Measurements from ENCODE around the gene OR5K2. TPM values are rescaled to one million over a fixed set of nuclear protein-coding genes. Genes with fewer than 3 reads are reported as not detected.
A peak's percentile ranks its signal among the peaks of the same experiment; 100 is the strongest.

OR5K2 gene
- not detected for total RNA-seq

DNA sequence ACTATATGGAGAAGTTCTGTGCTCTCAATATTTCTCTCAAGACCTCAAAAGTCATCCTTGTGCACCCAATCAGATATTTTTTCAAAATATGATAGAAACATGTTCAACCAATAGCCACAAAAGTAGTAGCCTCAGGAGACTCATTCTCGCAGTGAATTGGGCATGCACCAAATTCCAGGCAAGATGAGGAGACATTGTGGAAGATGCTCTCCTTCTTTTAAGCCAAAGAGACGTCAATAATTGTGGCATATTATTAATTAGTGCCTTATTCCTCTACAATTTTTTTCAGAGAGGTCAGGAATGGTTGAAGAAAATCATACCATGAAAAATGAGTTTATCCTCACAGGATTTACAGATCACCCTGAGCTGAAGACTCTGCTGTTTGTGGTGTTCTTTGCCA is at the start of gene OR5K2:
Gene OR5K2, plus strand, starts transcription at position 301 of the 400 bp plus-strand sequence. Its CDS starts 0 bp downstream, at position 301.
- H3K9me3 Mint-ChIP-seq = no peaks in the 10 kb centered on the region
- peaks cover 12% of the 10 kb centered on the region for H3K27me3 Mint-ChIP-seq (ENCODE audit: low read depth)
- H3K36me3 Mint-ChIP-seq (ENCODE audit: insufficient read depth in 2 of 2) = no peaks in the 10 kb centered on the region
- ATAC-seq (replicated peaks in 1 of 2) (no peak), DNase-seq (no peak)
- peaks cover 4% of the 10 kb centered on the region for H3K4me1 Mint-ChIP-seq (ENCODE audit: low read depth)
- no peak within 1 kb of the TSS for H3K4me3 Mint-ChIP-seq
- H3K27ac Mint-ChIP-seq = no peak within 1 kb of the TSS

GRCh38 chr3:98449606-98450193 is 47.8 kb upstream of the OR5K2 start:
- no peak overlapping the region for H3K27ac Mint-ChIP-seq
- H3K4me3 Mint-ChIP-seq = no peak overlapping the region
- DNase-seq (no peak), ATAC-seq (replicated peaks in 1 of 2) (no peak)
- H3K27me3 Mint-ChIP-seq (ENCODE audit: low read depth) = peaks cover 15% of the 10 kb centered on the region
- H3K4me1 Mint-ChIP-seq (ENCODE audit: low read depth) = peaks cover 14% of the 10 kb centered on the region
- no peaks in the 10 kb centered on the region for H3K36me3 Mint-ChIP-seq (ENCODE audit: insufficient read depth in 2 of 2)
- no peaks in the 10 kb centered on the region for H3K9me3 Mint-ChIP-seq

DNA sequence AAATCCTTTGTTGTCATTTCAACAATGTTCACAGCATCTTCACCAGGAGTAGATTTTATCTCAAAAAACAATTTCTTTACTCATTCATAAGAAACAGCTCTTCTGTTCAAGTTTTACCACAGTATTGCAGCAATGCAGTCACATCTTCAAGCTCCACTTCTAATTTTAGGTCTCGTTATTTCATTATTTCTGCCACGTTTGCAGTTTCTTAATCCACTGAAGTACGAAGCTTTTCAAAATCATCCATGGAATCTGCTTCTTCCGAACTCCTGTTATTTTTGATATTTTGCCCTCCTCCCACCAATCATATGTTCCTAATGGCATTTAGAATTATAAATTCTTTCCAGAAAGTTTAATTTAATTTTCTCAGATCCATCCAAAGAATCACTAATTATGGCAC is 47.1 kb upstream of the OR5K2 start:
- H3K4me3 Mint-ChIP-seq = no peak overlapping the region
- DNase-seq = no peak
- no peak overlapping the region for H3K27ac Mint-ChIP-seq
- no peak for ATAC-seq (replicated peaks in 1 of 2)
- H3K9me3 Mint-ChIP-seq = no peaks in the 10 kb centered on the region
- H3K27me3 Mint-ChIP-seq (ENCODE audit: low read depth) = peaks cover 13% of the 10 kb centered on the region
- H3K36me3 Mint-ChIP-seq (ENCODE audit: insufficient read depth in 2 of 2) = no peaks in the 10 kb centered on the region
- H3K4me1 Mint-ChIP-seq (ENCODE audit: low read depth) = peaks cover 14% of the 10 kb centered on the region

- H3K4me3 Mint-ChIP-seq = no peak overlapping the region
- DNase-seq = no peak
- no peak overlapping the region for H3K27ac Mint-ChIP-seq
- peaks cover 0 to 2% of the 10 kb centered on the region in 2 donors for H3K36me3 Mint-ChIP-seq (ENCODE audit: insufficient read depth in 2 of 2)
- H3K4me1 Mint-ChIP-seq (ENCODE audit: low read depth) = peaks cover 5% of the 10 kb centered on the region
- peaks cover 8% of the 10 kb centered on the region for H3K27me3 Mint-ChIP-seq (ENCODE audit: low read depth)
- ATAC-seq (replicated peaks in 1 of 2) = no peak
- no peaks in the 10 kb centered on the region for H3K9me3 Mint-ChIP-seq
Observed at GRCh38 chr3:98453827-98454226, 43.7 kb upstream of the OR5K2 start.

DNA sequence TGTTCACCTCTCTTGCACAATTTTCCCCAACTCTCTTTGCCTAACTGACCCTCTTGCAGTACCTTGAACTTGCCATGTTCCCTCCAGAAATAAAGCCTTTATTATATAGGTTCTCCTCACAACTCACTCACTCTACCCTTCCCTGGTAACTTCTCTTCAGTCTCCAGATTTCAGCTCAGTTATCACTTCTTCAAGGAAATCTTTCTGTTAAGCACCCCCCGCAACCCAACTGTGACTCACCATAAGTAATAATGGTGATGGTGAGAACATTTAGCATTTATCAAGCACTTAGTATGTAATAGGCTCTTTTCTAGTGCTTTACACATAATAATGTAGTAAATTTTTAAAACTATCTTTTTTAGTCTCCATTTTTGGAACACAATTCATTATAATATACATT is 42.6 kb upstream of the OR5K2 start:
- Mint-ChIP-seq H3K4me3 (no peak overlapping the region), H3K36me3 (ENCODE audit: insufficient read depth in 2 of 2) (peaks cover 0 to 4% of the 10 kb centered on the region in 2 donors), H3K9me3 (no peaks in the 10 kb centered on the region), H3K4me1 (ENCODE audit: low read depth) (no peaks in the 10 kb centered on the region), H3K27ac (no peak overlapping the region), H3K27me3 (ENCODE audit: low read depth) (peaks cover 19% of the 10 kb centered on the region)
- ATAC-seq (replicated peaks in 1 of 2) (no peak), DNase-seq (no peak)

GRCh38 chr3:98457543-98457942 is 39.9 kb upstream of the OR5K2 start:
- peaks cover 0 to 4% of the 10 kb centered on the region in 2 donors for H3K9me3 Mint-ChIP-seq
- peaks cover 0 to 4% of the 10 kb centered on the region in 2 donors for H3K36me3 Mint-ChIP-seq (ENCODE audit: insufficient read depth in 2 of 2)
- peaks cover 39% of the 10 kb centered on the region for H3K27me3 Mint-ChIP-seq (ENCODE audit: low read depth)
- H3K27ac Mint-ChIP-seq = no peak overlapping the region
- H3K4me3 Mint-ChIP-seq = no peak overlapping the region
- no peaks in the 10 kb centered on the region for H3K4me1 Mint-ChIP-seq (ENCODE audit: low read depth)
- no peak for ATAC-seq (replicated peaks in 1 of 2)
- DNase-seq = no peak

GRCh38 chr3:98460220-98460619 is 37.3 kb upstream of the OR5K2 start:
- H3K36me3 Mint-ChIP-seq (ENCODE audit: insufficient read depth in 2 of 2) = peaks cover 0 to 4% of the 10 kb centered on the region in 2 donors
- H3K9me3 Mint-ChIP-seq = peaks cover 0 to 4% of the 10 kb centered on the region in 2 donors
- H3K4me3 Mint-ChIP-seq = no peak overlapping the region
- peaks cover 38% of the 10 kb centered on the region for H3K27me3 Mint-ChIP-seq (ENCODE audit: low read depth)
- no peaks in the 10 kb centered on the region for H3K4me1 Mint-ChIP-seq (ENCODE audit: low read depth)
- DNase-seq (no peak), ATAC-seq (replicated peaks in 1 of 2) (peak; percentile 24 to 52)
- no peak overlapping the region for H3K27ac Mint-ChIP-seq

DNA sequence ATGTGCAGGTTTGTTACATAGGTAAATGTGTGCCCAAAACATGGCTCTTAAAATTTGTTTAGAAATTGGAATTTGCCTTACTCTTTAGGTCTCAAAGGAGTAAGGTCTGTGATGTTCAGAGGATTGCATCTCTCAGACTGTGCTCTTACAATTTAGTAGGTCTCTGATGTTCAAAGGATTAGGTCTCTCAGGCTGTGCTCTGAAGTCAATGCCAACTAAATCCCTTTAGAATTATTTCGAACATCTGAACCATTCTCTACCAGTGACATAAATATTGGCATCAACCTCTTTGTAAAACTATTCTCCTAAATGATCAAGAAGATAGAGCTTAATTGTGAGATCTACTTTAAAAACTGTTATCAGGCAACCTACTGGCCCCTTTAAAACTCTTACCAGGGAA is 34.6 kb upstream of the OR5K2 start, which contains the start of gene OR5K1:
Gene OR5K1, plus strand, starts transcription at position 301 of the 400 bp plus-strand sequence. CDS start 6,376 bp downstream, outside the sequence.
- H3K36me3 Mint-ChIP-seq (ENCODE audit: insufficient read depth in 2 of 2) = peaks cover 0 to 4% of the 10 kb centered on the region in 2 donors
- H3K27ac Mint-ChIP-seq = no peak within 1 kb of the TSS
- H3K4me1 Mint-ChIP-seq (ENCODE audit: low read depth) = no peaks in the 10 kb centered on the region
- peaks cover 38% of the 10 kb centered on the region for H3K27me3 Mint-ChIP-seq (ENCODE audit: low read depth)
- ATAC-seq (replicated peaks in 1 of 2) (no peak), DNase-seq (no peak)
- H3K9me3 Mint-ChIP-seq = peaks cover 0 to 4% of the 10 kb centered on the region in 2 donors
- H3K4me3 Mint-ChIP-seq = no peak within 1 kb of the TSS

DNA sequence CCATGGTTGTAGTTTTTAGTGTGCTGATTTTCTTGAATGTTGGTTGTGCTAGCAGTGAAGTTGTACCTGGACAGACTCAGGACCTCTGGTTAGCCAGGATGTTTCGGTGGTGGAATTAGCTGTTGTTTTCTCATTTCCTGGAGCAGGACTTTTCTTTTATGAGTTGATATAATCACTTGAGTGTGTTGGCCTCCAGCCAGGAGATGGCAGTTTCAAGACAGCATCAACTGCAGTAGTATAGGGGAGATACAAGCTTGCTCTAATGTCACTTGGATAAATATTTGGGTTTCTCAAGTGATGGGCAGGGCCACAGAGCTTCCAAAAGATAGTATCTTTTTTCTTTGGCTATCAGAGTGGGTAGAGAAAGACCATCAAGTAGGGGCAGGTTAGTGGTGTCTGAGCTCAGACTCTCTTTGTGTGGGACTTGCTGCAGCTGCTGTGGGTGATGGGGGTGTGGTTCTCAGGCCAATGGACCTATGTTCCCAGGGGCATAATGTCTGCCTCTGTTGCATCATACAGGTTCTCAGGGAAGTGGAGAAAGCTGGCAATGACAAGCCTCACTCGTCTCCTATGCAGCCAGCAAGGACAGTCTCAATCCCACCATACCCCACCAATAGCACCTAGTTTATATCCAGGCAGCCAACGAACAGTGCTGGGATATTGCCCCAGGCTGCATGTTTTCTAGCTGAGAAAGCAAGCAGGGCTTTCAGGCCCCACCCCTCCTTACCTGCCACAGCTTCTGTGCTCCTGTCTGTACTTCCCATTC is 14.6 kb upstream of the OR5K2 start:
- H3K27ac Mint-ChIP-seq = no peak overlapping the region
- no peak overlapping the region for H3K4me3 Mint-ChIP-seq
- no peaks in the 10 kb centered on the region for H3K4me1 Mint-ChIP-seq (ENCODE audit: low read depth)
- H3K9me3 Mint-ChIP-seq = peaks cover 18 to 23% of the 10 kb centered on the region in 2 donors
- DNase-seq = no peak
- peaks cover 26% of the 10 kb centered on the region for H3K27me3 Mint-ChIP-seq (ENCODE audit: low read depth)
- ATAC-seq (replicated peaks in 1 of 2) = no peak
- peaks cover 15 to 17% of the 10 kb centered on the region in 2 donors for H3K36me3 Mint-ChIP-seq (ENCODE audit: insufficient read depth in 2 of 2)

- H3K36me3 Mint-ChIP-seq (ENCODE audit: insufficient read depth in 2 of 2) = peaks cover 18 to 20% of the 10 kb centered on the region in 2 donors
- ATAC-seq (replicated peaks in 1 of 2) (no peak), DNase-seq (no peak)
- H3K27ac Mint-ChIP-seq = no peak overlapping the region
- no peaks in the 10 kb centered on the region for H3K4me1 Mint-ChIP-seq (ENCODE audit: low read depth)
- H3K4me3 Mint-ChIP-seq = no peak overlapping the region
- H3K9me3 Mint-ChIP-seq = peaks cover 21 to 28% of the 10 kb centered on the region in 2 donors
- H3K27me3 Mint-ChIP-seq (ENCODE audit: low read depth) = peaks cover 26% of the 10 kb centered on the region
Observed at GRCh38 chr3:98483626-98484025, 13.9 kb upstream of the OR5K2 start.

- ATAC-seq (replicated peaks in 1 of 2) = no peak
- H3K27me3 Mint-ChIP-seq (ENCODE audit: low read depth) = no peaks in the 10 kb centered on the region
- no peaks in the 10 kb centered on the region for H3K9me3 Mint-ChIP-seq
- peaks cover 0 to 3% of the 10 kb centered on the region in 2 donors for H3K36me3 Mint-ChIP-seq (ENCODE audit: insufficient read depth in 2 of 2)
- no peak overlapping the region for H3K27ac Mint-ChIP-seq
- peaks cover 17% of the 10 kb centered on the region for H3K4me1 Mint-ChIP-seq (ENCODE audit: low read depth)
- no peak overlapping the region for H3K4me3 Mint-ChIP-seq
- DNase-seq = no peak
Observed at GRCh38 chr3:98500019-98500418, 2.5 kb downstream of the OR5K2 start.

DNA sequence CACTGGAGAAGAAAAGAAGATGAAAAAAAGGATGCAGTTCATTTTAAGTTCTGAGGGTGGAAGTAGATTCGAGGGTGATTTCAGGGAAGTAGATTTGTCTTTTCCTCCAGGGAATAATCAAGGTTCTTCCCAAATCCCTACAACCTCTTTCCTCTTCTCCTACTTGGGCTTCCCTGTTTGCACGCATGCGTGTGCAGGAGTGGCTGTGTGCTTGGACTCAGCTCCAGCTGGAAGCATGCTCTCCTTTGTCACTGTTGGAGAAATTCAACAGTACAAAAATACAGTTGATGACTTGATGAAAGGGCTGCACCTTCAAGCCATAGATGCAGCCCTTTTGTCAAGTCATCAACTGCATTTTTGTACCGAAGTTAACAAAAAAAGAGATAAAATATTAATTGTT is 3.8 kb downstream of the OR5K2 start:
- no peaks in the 10 kb centered on the region for H3K27me3 Mint-ChIP-seq (ENCODE audit: low read depth)
- H3K4me3 Mint-ChIP-seq = no peak overlapping the region
- peaks cover 3% of the 10 kb centered on the region in 2 donors for H3K36me3 Mint-ChIP-seq (ENCODE audit: insufficient read depth in 2 of 2)
- ATAC-seq (replicated peaks in 1 of 2) = no peak
- no peak for DNase-seq
- no peak overlapping the region for H3K27ac Mint-ChIP-seq
- no peaks in the 10 kb centered on the region for H3K9me3 Mint-ChIP-seq
- peaks cover 17% of the 10 kb centered on the region for H3K4me1 Mint-ChIP-seq (ENCODE audit: low read depth)

- Mint-ChIP-seq H3K27ac (no peak overlapping the region), H3K27me3 (ENCODE audit: low read depth) (no peaks in the 10 kb centered on the region), H3K4me1 (ENCODE audit: low read depth) (peaks cover 17% of the 10 kb centered on the region), H3K36me3 (ENCODE audit: insufficient read depth in 2 of 2) (peaks cover 6 to 7% of the 10 kb centered on the region in 2 donors), H3K4me3 (no peak overlapping the region), H3K9me3 (peaks cover 0 to 3% of the 10 kb centered on the region in 2 donors)
- ATAC-seq (replicated peaks in 1 of 2) = no peak
- no peak for DNase-seq
Observed at GRCh38 chr3:98501863-98502576, 4.5 kb downstream of the OR5K2 start.
